ENCODE measurements around the gene SRC. TPM values are rescaled to one million over a fixed set of nuclear protein-coding genes. Genes with fewer than 3 reads are reported as not detected.
A peak's percentile ranks its signal among the peaks of the same experiment; 100 is the strongest.
"Not testable (repeated sequence)": the region's sequence is repeated elsewhere in the genome, so short reads cannot be mapped to it uniquely, and the experiment has no call there.

Gene SRC
- total RNA-seq, 1 experiment from 2014 or later, result 10.5 TPM

- DNase-seq (ENCODE audit: low read depth), result no peak
These were observed 17.5 kb downstream of the SRC start for GRCh38 chr20:37363221-37364012.

- no peak for DNase-seq (ENCODE audit: low read depth)
These were observed 18.3 kb downstream of the SRC start for GRCh38 chr20:37364013-37364926.

- no peak for DNase-seq (ENCODE audit: low read depth)
These were observed 19.0 kb downstream of the SRC start for GRCh38 chr20:37364927-37365272.

- DNase-seq (ENCODE audit: low read depth), result no peak
These were observed 20.1 kb downstream of the SRC start for GRCh38 chr20:37365760-37366638.

GRCh38 chr20:37366743-37367142, 20.8 kb downstream of the SRC start:
- DNase-seq (ENCODE audit: low read depth), result no peak

- no peak for DNase-seq (ENCODE audit: low read depth)
These were observed 23.9 kb downstream of the SRC start for GRCh38 chr20:37369846-37370245.

GRCh38 chr20:37371845-37372244, 25.9 kb downstream of the SRC start:
- DNase-seq (ENCODE audit: low read depth), result not testable (repeated sequence)

- no peak for DNase-seq (ENCODE audit: low read depth)
These were observed 26.5 kb downstream of the SRC start for GRCh38 chr20:37372441-37372840.

- no peak for DNase-seq (ENCODE audit: low read depth)
These were observed 27.2 kb downstream of the SRC start for GRCh38 chr20:37373020-37373598.

- no peak for DNase-seq (ENCODE audit: low read depth)
These were observed 29.3 kb downstream of the SRC start for GRCh38 chr20:37375227-37375626.

GRCh38 chr20:37376324-37376723, 30.4 kb downstream of the SRC start:
- no peak for DNase-seq (ENCODE audit: low read depth)

GRCh38 chr20:37376791-37377190, 30.9 kb downstream of the SRC start:
- no peak for DNase-seq (ENCODE audit: low read depth)

GRCh38 chr20:37377346-37378081, 31.6 kb downstream of the SRC start:
- DNase-seq (ENCODE audit: low read depth), result no peak

GRCh38 chr20:37378420-37378784, 32.5 kb downstream of the SRC start:
- DNase-seq (ENCODE audit: low read depth), result no peak

GRCh38 chr20:37378785-37379598, 33.1 kb downstream of the SRC start:
- peak; percentile 24 for DNase-seq (ENCODE audit: low read depth)

GRCh38 chr20:37379967-37380828, 34.3 kb downstream of the SRC start:
- no peak for DNase-seq (ENCODE audit: low read depth)

GRCh38 chr20:37380864-37381579, 35.1 kb downstream of the SRC start:
- DNase-seq (ENCODE audit: low read depth), result no peak

Data from RPMI7951 (cell line).